Immature natural killer cell (primary cell): ENCODE results near the gene PIGM. TPM values are rescaled to one million over a fixed set of nuclear protein-coding genes. Genes with fewer than 3 reads are reported as not detected.

Source experiments
- DNase-seq, 3 donors: peaks; one replicate each; pipeline ENCODE4 v3.0.0; 2022; ENCODE audit warnings: mixed read lengths in 1 of 3
- H3K27ac Mint-ChIP-seq, 6 donors: one replicate each; pipeline ENCODE4 v1.8.0; 2020; ENCODE audit warnings: mixed read lengths in 6 of 6, mild to moderate bottlenecking in 5 of 6, inconsistent platforms in 4 of 6, moderate library complexity in 3 of 6
- H3K27me3 Mint-ChIP-seq, 3 donors: one replicate each; pipeline ENCODE4 v1.8.0; 2020 to 2021; ENCODE audit warnings: low read depth in 3 of 3, mild to moderate bottlenecking in 3 of 3, mixed read lengths in 3 of 3, moderate library complexity in 3 of 3, inconsistent platforms in 1 of 3
- H3K36me3 Mint-ChIP-seq, 3 donors: one replicate each; pipeline ENCODE4 v1.8.0; 2020; ENCODE audit warnings: mixed read lengths in 3 of 3, inconsistent platforms in 2 of 3, mild to moderate bottlenecking in 2 of 3
- H3K4me1 Mint-ChIP-seq, 2 donors: one replicate each; pipeline ENCODE4 v1.8.0; 2020; ENCODE audit warnings: inconsistent platforms in 2 of 2, mild to moderate bottlenecking in 2 of 2, mixed read lengths in 2 of 2, moderate library complexity in 1 of 2
- H3K4me3 Mint-ChIP-seq, 5 donors: one replicate each; pipeline ENCODE4 v1.8.0; 2020; ENCODE audit warnings: mild to moderate bottlenecking in 5 of 5, mixed read lengths in 5 of 5, inconsistent platforms in 3 of 5, moderate library complexity in 3 of 5
- H3K9me3 Mint-ChIP-seq, 6 donors: one replicate each; pipeline ENCODE4 v1.8.0; 2020; ENCODE audit warnings: mild to moderate bottlenecking in 6 of 6, mixed read lengths in 6 of 6, inconsistent platforms in 4 of 6, moderate library complexity in 3 of 6
- polyA plus RNA-seq, 3 donors: library from polyadenylated mRNA; unstranded; fragments of 300-500 nt; fragmentation: Illumina TruSeq; gene quantifications; one replicate each; pipeline ENCODE4 v1.2.3, GENCODE V29; 2021

PIGM gene
- polyA plus RNA-seq: 1 to 10 TPM; 2.1 to 3.3 (median 3.0) TPM

DNA sequence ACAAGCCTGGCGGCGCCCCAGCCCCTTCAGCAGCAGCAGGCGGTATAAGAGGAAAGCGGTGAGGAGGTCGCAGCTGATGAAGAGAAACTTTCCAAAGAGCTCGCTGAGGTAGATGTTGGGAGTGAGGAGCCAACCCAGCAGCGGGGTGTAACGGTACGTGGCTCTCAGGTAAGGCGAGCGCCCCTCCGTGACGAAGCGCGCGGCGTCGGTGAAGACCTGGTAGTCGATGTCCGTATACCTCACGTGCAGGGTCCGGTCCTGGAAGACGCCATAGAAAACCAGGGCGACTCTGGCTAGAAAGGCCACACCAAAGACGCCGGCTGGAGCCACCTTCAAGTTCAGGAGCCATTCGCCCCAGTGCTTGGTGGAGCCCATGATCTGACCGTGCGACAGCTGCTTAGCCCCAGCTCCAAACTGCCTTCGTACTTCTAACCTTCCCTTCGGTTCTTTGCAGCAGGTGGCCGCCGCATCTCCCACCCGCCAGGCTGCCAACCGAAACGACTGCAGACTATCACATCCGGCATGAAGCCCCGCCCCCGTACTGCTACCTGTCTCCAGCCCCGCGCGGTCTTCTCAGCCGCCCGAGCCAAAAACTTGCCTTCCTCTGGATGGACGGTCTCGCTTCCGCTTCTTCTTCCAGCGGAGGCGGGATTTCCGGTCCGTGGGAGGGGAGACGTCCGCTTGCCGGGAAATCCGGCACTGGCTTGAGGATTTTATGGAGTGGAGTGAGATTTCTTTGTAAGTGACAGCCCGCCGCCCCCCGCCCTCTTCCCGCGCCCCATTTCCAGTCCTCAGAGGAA lies at the start of gene PIGM:
PIGM (minus strand) TSS at position 626 of the 800 bp plus-strand sequence; CDS start at position 375, 251 bp downstream.
- Mint-ChIP-seq H3K27me3 (peaks cover 0 to 4% (median 2%) of the 10 kb centered on the region in 3 donors), H3K36me3 (peaks cover 0 to 5% (median 3%) of the 10 kb centered on the region in 3 donors), H3K4me1 (peaks cover 27 to 45% of the 10 kb centered on the region in 2 donors), H3K27ac (peak within 1 kb of the TSS; percentile 79 to 93 (median 90)), H3K9me3 (no peaks in the 10 kb centered on the region), H3K4me3 (peak within 1 kb of the TSS; percentile 94 to 99 (median 98))
- DNase-seq: peak; percentile 84 to 88 (median 87)

DNA sequence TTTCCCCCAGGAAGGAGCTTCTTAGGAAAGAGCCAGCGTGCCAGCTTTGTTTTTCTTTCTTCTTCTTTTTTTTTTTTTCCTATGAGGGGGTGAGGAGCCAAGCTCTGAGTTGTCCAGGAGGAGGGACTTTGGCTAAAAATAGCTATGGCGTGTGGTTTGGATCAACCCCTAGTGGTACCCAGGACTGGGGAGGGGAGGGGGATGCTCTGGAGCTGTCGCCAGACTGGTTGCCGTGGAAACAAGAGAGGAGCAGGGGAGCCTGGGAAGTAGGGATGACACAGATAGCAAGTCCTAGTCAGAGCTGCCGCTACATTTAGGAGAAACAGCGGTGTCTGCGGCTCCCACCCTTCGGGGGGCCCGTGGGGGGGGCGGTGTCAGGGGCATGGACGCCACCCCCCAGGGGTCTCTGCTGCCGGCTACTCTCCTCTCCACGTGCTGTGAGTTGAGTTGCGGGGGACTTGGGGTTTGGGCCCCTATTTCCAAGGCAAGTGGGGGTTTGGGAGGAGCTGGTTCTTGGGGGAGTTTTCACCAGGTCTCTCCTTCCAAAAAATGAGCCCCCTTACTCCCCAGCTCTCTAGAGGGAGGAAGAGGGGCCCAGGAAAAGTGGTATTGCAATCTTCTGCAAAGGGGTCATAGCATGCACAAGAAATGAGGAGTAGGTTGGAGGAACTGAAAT lies 49.6 kb upstream of the PIGM start, which contains the start of gene KCNJ9:
KCNJ9 (plus strand) TSS at position 278 of the 676 bp plus-strand sequence. CDS start 2,493 bp downstream, outside the sequence.
- no peak within 1 kb of the TSS for H3K27ac Mint-ChIP-seq

DNA sequence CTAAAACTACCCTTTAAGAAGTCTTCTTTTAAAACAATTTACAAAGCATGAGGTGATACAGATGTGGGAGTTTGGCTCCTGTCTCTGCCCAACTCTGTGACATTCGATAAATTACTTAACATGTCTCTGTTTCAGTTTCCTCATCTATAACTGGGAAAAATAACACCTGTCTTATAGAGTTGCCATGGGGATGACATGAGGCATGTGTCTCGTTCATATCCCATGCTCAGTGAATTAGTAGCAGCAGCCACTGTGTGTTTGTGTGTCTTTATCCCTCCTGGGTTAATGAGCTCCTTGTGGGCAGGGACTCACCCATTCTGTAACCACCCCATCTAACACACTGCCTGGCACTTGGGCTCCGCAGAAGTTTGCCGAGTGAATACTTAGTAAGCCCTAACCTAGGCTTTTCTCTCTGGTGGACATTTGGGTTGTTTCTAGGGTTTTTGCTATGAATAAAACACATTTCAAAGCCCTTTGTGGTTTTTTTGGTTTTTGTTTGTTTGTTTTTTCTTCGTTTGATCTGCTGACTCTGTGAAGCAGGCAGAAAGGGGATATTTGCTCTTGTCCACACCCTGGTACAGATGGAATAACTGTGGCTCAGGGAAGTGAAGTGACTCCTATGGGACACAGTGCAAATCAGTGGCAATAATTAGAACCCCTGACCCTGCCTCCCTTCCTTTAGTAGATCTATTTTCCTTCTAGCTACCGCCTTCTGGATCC lies 48.8 kb upstream of the PIGM start:
- Mint-ChIP-seq H3K36me3 (peaks cover 0 to 2% (median 0%) of the 10 kb centered on the region in 3 donors), H3K4me3 (no peak overlapping the region), H3K27ac (no peak overlapping the region), H3K27me3 (peaks cover 19 to 28% (median 27%) of the 10 kb centered on the region in 3 donors), H3K4me1 (peaks cover 4 to 10% of the 10 kb centered on the region in 2 donors), H3K9me3 (no peaks in the 10 kb centered on the region)
- no peak for DNase-seq

More for the DNA sequence above, 49.6 kb upstream of the PIGM start, which contains the start of gene KCNJ9:
- peaks cover 0 to 4% (median 0%) of the 10 kb centered on the region in 3 donors for H3K36me3 Mint-ChIP-seq
- H3K4me3 Mint-ChIP-seq: no peak within 1 kb of the TSS
- peaks cover 4 to 11% of the 10 kb centered on the region in 2 donors for H3K4me1 Mint-ChIP-seq
- DNase-seq: no peak
- H3K27me3 Mint-ChIP-seq: peaks cover 21 to 28% (median 23%) of the 10 kb centered on the region in 3 donors
- H3K9me3 Mint-ChIP-seq: no peaks in the 10 kb centered on the region

DNA sequence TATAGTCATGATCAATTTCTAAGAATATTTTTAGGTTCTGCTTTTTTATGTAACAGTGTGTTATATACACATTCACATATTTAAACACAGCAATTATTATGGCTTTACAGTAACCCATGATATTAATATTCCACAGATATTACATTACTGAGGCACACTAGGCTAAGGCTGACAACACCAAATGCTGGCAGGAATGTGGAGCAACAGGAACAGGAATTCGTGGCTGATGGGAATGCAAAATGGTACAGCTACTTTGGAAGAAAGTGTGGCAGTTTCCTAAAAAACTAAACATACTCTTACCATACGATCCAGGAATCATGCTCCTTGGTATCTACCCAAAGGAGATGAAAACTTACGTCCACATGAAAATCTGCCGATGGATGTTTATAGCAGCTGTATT lies 47.7 kb upstream of the PIGM start:
- peaks cover 17 to 27% (median 25%) of the 10 kb centered on the region in 3 donors for H3K27me3 Mint-ChIP-seq
- H3K36me3 Mint-ChIP-seq: no peaks in the 10 kb centered on the region
- H3K9me3 Mint-ChIP-seq: no peaks in the 10 kb centered on the region
- no peak overlapping the region for H3K4me3 Mint-ChIP-seq
- H3K4me1 Mint-ChIP-seq: peaks cover 4% of the 10 kb centered on the region in 2 donors
- DNase-seq: no peak
- H3K27ac Mint-ChIP-seq: no peak overlapping the region

DNA sequence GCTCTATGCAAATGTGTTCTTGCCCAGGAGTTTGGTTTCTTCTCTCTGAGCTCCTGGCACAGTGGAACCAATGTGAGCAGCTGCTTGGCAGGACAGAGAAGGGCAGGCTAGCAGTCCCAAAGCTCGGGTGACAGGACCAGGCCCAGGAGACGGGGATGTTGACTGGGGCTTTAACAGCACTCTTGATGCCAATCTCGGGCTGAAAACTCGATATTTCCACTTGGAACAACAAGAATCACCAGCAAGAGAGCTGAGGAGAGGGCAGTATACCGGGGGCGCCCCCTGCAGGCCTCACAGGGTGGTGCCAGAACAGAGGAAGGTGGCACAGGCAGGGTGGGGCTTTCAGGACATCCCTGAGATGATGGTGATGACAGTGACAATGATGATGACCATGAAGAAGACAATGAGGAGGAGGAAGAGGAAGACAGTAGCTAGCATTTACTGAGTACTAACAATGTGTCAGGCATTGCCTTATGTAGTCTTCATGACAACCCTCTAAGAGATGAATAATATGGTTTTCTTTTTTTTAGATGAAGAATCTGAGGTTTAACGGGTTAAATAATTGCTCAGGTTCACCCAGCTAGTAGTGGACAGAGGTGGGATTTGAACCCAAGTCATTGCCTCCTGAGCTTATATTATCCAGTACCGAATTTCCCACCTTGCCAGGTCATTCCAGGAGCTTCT lies 46.9 kb upstream of the PIGM start:
- H3K27ac Mint-ChIP-seq: no peak overlapping the region

DNA sequence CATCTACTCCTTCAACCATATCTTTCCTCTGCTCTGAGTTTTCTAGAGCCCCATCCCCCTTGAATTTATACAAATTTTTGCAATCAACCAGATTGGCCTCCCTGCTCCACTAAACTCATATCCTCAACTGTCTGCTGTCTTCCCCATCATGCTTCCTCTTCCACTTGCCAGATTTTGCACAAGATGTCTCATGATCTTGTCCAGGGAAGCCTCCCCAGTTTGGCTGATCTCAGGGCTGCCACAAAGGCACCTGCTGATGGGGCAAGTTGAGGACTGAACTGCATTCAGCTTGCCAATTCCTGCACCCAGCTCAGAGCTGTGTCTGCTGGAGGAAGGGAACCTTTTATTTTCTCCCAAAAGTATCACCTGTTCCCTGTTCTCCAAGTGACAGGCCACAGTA lies 45.7 kb upstream of the PIGM start:
- Mint-ChIP-seq H3K4me3 (no peak overlapping the region), H3K9me3 (no peaks in the 10 kb centered on the region), H3K4me1 (no peaks in the 10 kb centered on the region), H3K27me3 (peaks cover 12 to 21% (median 21%) of the 10 kb centered on the region in 3 donors), H3K27ac (no peak overlapping the region), H3K36me3 (no peaks in the 10 kb centered on the region)
- DNase-seq: no peak

More for the DNA sequence above, 46.9 kb upstream of the PIGM start:
- H3K27me3 Mint-ChIP-seq: peaks cover 17 to 26% (median 24%) of the 10 kb centered on the region in 3 donors
- no peaks in the 10 kb centered on the region for H3K4me1 Mint-ChIP-seq
- no peaks in the 10 kb centered on the region for H3K9me3 Mint-ChIP-seq
- no peak overlapping the region for H3K4me3 Mint-ChIP-seq
- no peaks in the 10 kb centered on the region for H3K36me3 Mint-ChIP-seq
- DNase-seq: peak; percentile 26 to 46 (median 30)

DNA sequence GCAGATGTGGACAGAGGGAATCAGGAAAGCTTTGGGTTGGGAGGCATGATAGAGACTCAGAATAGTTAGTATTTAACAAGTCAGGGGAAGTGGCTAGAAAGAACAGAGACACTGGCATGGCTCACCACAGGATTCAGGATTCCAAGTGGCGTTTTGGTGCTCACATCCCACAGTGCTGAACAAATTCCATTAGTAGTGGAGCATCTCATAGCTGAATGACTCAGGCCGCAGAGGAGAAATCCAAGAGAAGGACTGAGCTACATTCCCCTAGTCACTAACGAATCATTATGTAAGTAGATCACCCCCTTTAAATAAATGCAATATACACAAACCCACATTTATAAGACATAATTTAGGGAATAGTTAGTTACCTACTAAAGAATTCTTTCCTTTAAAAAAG lies 44.5 kb upstream of the PIGM start:
- Mint-ChIP-seq H3K27me3 (peaks cover 10 to 21% (median 11%) of the 10 kb centered on the region in 3 donors), H3K4me3 (no peak overlapping the region), H3K27ac (no peak overlapping the region), H3K9me3 (peaks cover 0 to 2% (median 0%) of the 10 kb centered on the region in 6 donors), H3K36me3 (no peaks in the 10 kb centered on the region), H3K4me1 (no peaks in the 10 kb centered on the region)
- no peak for DNase-seq

DNA sequence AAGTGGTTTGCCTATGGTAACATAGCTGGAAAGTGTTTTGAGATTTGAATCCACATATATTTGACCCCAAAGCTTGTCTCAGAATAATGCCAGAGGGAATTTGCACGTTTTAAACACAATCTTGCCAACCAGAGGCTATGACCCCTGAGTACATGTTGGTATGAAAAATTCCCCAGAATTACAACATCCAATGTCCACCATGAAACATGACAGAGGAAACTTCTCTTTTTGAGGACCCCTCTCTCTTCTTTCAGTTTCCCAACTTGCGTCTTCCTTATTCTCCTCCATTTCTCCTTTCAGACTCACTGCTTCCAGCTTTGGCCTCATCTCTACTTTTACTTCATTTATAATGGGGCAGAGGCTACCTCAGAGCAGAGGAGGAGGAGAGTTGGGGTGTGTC lies 44.0 kb upstream of the PIGM start:
- peaks cover 0 to 2% (median 0%) of the 10 kb centered on the region in 6 donors for H3K9me3 Mint-ChIP-seq
- no peak overlapping the region for H3K4me3 Mint-ChIP-seq
- H3K27ac Mint-ChIP-seq: no peak overlapping the region
- no peak for DNase-seq
- peaks cover 0 to under 1% of the 10 kb centered on the region in 2 donors for H3K4me1 Mint-ChIP-seq
- peaks cover 10 to 17% (median 11%) of the 10 kb centered on the region in 3 donors for H3K27me3 Mint-ChIP-seq
- H3K36me3 Mint-ChIP-seq: no peaks in the 10 kb centered on the region

DNA sequence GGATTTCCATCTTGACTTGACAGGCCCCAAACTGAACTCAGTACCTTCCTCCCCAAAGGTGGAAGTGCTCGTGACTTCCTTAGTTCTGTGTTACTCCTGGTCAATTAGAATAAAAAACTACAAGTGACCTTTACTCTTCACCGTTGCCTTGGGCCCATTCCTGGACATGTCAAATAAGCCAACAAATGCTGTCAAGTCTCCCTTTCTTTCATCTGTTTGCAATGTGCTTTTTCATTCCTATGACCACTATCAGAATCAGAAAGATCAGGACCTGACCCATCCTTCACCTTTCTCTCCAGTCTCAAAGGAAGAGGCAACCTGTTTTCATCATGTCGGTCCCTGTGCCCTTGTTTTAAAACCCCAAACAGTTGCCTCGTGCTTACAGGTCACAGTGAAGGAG lies 43.1 kb upstream of the PIGM start:
- H3K27me3 Mint-ChIP-seq: peaks cover 9 to 13% (median 12%) of the 10 kb centered on the region in 3 donors

DNA sequence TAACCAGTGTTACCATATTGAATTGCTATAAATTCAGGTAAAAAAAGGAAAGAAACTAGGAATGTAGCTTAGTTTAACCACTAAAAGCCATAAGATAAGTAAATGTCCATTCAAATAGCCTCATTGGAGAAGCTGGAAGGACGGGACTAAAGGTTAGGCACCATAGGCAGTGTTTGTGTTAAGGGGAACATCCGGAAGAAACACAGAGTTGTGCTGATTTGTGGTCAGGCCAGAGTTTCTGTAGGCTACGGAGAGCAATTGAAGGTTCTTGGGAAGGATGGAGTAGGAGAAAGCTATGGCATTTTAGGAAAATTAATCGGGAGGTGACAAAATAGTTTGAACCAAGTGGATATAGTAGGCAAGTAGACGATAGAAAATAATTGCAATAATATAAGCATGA lies 39.5 kb upstream of the PIGM start:
- Mint-ChIP-seq H3K27ac (no peak overlapping the region), H3K9me3 (peaks cover 0 to 2% (median 0%) of the 10 kb centered on the region in 6 donors), H3K27me3 (peaks cover 8 to 11% (median 9%) of the 10 kb centered on the region in 3 donors)

More for the DNA sequence above, 43.1 kb upstream of the PIGM start:
- Mint-ChIP-seq H3K27ac (no peak overlapping the region), H3K36me3 (no peaks in the 10 kb centered on the region), H3K4me3 (no peak overlapping the region), H3K9me3 (peaks cover 0 to 2% (median 0%) of the 10 kb centered on the region in 6 donors), H3K4me1 (peaks cover 7 to 9% of the 10 kb centered on the region in 2 donors)
- DNase-seq: no peak

DNA sequence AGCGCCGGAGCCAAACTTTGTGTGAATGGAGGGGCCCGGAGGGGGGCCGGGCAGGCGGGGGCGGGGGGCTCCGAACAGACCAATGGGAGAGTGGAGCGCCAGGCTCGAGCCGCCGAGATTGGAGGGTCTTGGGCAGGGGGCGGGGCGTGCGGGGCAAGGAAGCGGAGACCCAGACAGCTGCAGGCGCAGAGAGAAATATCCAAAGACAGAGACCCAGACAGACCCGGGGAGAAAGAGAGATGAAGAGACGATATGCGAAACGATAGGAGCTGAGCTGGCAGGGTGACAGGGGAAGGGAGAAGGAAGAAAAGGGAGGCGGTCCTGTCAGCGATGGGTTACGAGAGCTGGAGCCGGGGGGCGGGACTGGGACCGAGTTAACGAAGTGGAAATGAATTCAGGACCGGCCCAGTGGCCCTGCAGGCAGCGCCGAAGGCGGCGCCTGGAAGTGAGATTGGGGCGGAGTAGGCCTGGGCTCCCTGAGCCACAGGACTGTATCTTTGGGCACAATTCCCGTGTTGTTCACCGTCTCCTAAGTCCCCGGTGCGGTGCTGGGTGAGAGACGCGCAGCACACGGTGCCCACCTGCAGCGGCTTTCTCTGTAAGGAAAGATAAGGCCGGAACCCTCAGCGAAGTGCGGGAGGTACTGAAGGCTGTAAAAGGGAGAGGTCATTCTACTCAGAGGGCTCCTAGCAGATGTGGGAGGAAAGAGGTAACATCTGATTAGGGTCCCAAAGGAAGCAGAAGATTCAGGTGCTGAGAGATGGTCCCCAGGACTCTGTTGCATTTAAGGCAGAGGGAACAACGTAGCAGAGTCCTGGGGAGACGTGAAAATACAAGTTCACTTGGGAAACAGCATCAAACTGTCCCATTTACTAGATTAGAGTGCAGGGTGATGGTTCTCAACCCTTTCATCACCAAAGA lies 38.7 kb upstream of the PIGM start:
- DNase-seq: peak; percentile 62 to 69 (median 66)
- Mint-ChIP-seq H3K4me1 (peaks cover 8 to 9% of the 10 kb centered on the region in 2 donors), H3K27ac (peak overlapping the region in 3 of 6 donors; percentile 32 to 67 (median 41)), H3K4me3 (peak overlapping the region; percentile 83 to 94 (median 91)), H3K36me3 (no peaks in the 10 kb centered on the region), H3K27me3 (peaks cover 7 to 11% (median 10%) of the 10 kb centered on the region in 3 donors), H3K9me3 (peaks cover 0 to 2% (median 0%) of the 10 kb centered on the region in 6 donors)

More for the DNA sequence above, 39.5 kb upstream of the PIGM start:
- DNase-seq: no peak
- Mint-ChIP-seq H3K36me3 (no peaks in the 10 kb centered on the region), H3K4me1 (peaks cover 8 to 9% of the 10 kb centered on the region in 2 donors), H3K4me3 (no peak overlapping the region)
